Activated naive CD8-positive, alpha-beta T cell treated with anti-CD3 and anti-CD28 coated beads, Interleukin-2, amount 50 U/mL, for 24 hours (primary cell): Measurements from ENCODE around the gene SMCO4.

Source experiments
- ATAC-seq: fragments of 150-1000 bp; cut with Tn5 transposase; one replicate; pipeline ENCODE4 v1.10.0; 2021
- DNase-seq: peaks from one replicate; pipeline ENCODE4 v3.0.0; 2021
- H3K27ac Mint-ChIP-seq: one replicate; pipeline ENCODE4 v1.8.0; 2021; ENCODE audit warnings: mild to moderate bottlenecking, mixed read lengths
- H3K27me3 Mint-ChIP-seq: one replicate; pipeline ENCODE4 v1.8.0; 2021; ENCODE audit warnings: mixed read lengths
- H3K36me3 Mint-ChIP-seq: one replicate; pipeline ENCODE4 v1.8.0; 2021; ENCODE audit warnings: low read depth, mixed read lengths
- H3K4me1 Mint-ChIP-seq: one replicate; pipeline ENCODE4 v1.8.0; 2021; ENCODE audit warnings: mixed read lengths
- H3K4me3 Mint-ChIP-seq: one replicate; pipeline ENCODE4 v1.8.0; 2021; ENCODE audit warnings: mild to moderate bottlenecking, moderate library complexity, mixed read lengths
- H3K9me3 Mint-ChIP-seq: one replicate; pipeline ENCODE4 v1.8.0; 2021; ENCODE audit warnings: mixed read lengths

Gene SMCO4

GRCh38 chr11:93491973-93492372, 51.2 kb downstream of the SMCO4 start:
- no peaks in the 10 kb centered on the region for H3K4me1 Mint-ChIP-seq
- no peak for DNase-seq
- H3K27ac Mint-ChIP-seq, result no peak overlapping the region
- no peaks in the 10 kb centered on the region for H3K36me3 Mint-ChIP-seq
- no peaks in the 10 kb centered on the region for H3K27me3 Mint-ChIP-seq
- H3K9me3 Mint-ChIP-seq, result no peaks in the 10 kb centered on the region
- H3K4me3 Mint-ChIP-seq, result no peak overlapping the region
- no peak for ATAC-seq

- no peaks in the 10 kb centered on the region for H3K36me3 Mint-ChIP-seq
Measured at GRCh38 chr11:93490996-93491618, 52.1 kb downstream of the SMCO4 start.

GRCh38 chr11:93489841-93490240, 53.4 kb downstream of the SMCO4 start:
- DNase-seq (no peak), ATAC-seq (no peak)
- H3K36me3 Mint-ChIP-seq, result no peaks in the 10 kb centered on the region
- no peaks in the 10 kb centered on the region for H3K4me1 Mint-ChIP-seq
- no peaks in the 10 kb centered on the region for H3K9me3 Mint-ChIP-seq
- H3K27me3 Mint-ChIP-seq, result no peaks in the 10 kb centered on the region
- H3K27ac Mint-ChIP-seq, result no peak overlapping the region
- H3K4me3 Mint-ChIP-seq, result no peak overlapping the region

More at GRCh38 chr11:93490996-93491618, 52.1 kb downstream of the SMCO4 start:
- no peak overlapping the region for H3K4me3 Mint-ChIP-seq
- DNase-seq (no peak), ATAC-seq (no peak)
- H3K9me3 Mint-ChIP-seq, result no peaks in the 10 kb centered on the region
- H3K4me1 Mint-ChIP-seq, result no peaks in the 10 kb centered on the region
- no peaks in the 10 kb centered on the region for H3K27me3 Mint-ChIP-seq
- no peak overlapping the region for H3K27ac Mint-ChIP-seq

- no peak for ATAC-seq
- Mint-ChIP-seq H3K36me3 (no peaks in the 10 kb centered on the region), H3K27me3 (no peaks in the 10 kb centered on the region), H3K27ac (no peak overlapping the region), H3K9me3 (no peaks in the 10 kb centered on the region), H3K4me1 (no peaks in the 10 kb centered on the region), H3K4me3 (no peak overlapping the region)
- no peak for DNase-seq
Measured at GRCh38 chr11:93487032-93487483, 56.1 kb downstream of the SMCO4 start.

GRCh38 chr11:93485983-93486382, 57.2 kb downstream of the SMCO4 start:
- Mint-ChIP-seq H3K27me3 (no peaks in the 10 kb centered on the region), H3K27ac (no peak overlapping the region), H3K36me3 (no peaks in the 10 kb centered on the region), H3K9me3 (no peaks in the 10 kb centered on the region), H3K4me3 (no peak overlapping the region), H3K4me1 (no peaks in the 10 kb centered on the region)
- no peak for ATAC-seq
- no peak for DNase-seq

- Mint-ChIP-seq H3K4me1 (no peaks in the 10 kb centered on the region), H3K9me3 (no peaks in the 10 kb centered on the region), H3K27ac (no peak overlapping the region), H3K36me3 (no peaks in the 10 kb centered on the region), H3K27me3 (no peaks in the 10 kb centered on the region), H3K4me3 (no peak overlapping the region)
- ATAC-seq, result no peak
- DNase-seq, result no peak
Measured at GRCh38 chr11:93484716-93485115, 58.5 kb downstream of the SMCO4 start.

GRCh38 chr11:93482556-93482955, 60.6 kb downstream of the SMCO4 start:
- no peak for DNase-seq
- Mint-ChIP-seq H3K27me3 (no peaks in the 10 kb centered on the region), H3K27ac (no peak overlapping the region), H3K36me3 (no peaks in the 10 kb centered on the region), H3K4me3 (no peak overlapping the region), H3K9me3 (no peaks in the 10 kb centered on the region), H3K4me1 (no peaks in the 10 kb centered on the region)
- no peak for ATAC-seq

- DNase-seq (no peak), ATAC-seq (no peak)
- Mint-ChIP-seq H3K4me3 (no peak overlapping the region), H3K36me3 (no peaks in the 10 kb centered on the region), H3K27me3 (no peaks in the 10 kb centered on the region), H3K4me1 (no peaks in the 10 kb centered on the region), H3K27ac (no peak overlapping the region), H3K9me3 (no peaks in the 10 kb centered on the region)
Measured at GRCh38 chr11:93481696-93482095, 61.5 kb downstream of the SMCO4 start.

GRCh38 chr11:93481279-93481678, 61.9 kb downstream of the SMCO4 start:
- Mint-ChIP-seq H3K4me3 (no peak overlapping the region), H3K9me3 (no peaks in the 10 kb centered on the region), H3K27ac (no peak overlapping the region), H3K36me3 (no peaks in the 10 kb centered on the region), H3K27me3 (no peaks in the 10 kb centered on the region), H3K4me1 (no peaks in the 10 kb centered on the region)
- DNase-seq, result no peak
- no peak for ATAC-seq

GRCh38 chr11:93480756-93481155, 62.4 kb downstream of the SMCO4 start:
- ATAC-seq (no peak), DNase-seq (no peak)
- no peaks in the 10 kb centered on the region for H3K36me3 Mint-ChIP-seq
- H3K4me1 Mint-ChIP-seq, result no peaks in the 10 kb centered on the region
- H3K27me3 Mint-ChIP-seq, result no peaks in the 10 kb centered on the region
- no peak overlapping the region for H3K4me3 Mint-ChIP-seq
- no peak overlapping the region for H3K27ac Mint-ChIP-seq
- no peaks in the 10 kb centered on the region for H3K9me3 Mint-ChIP-seq

- H3K4me1 Mint-ChIP-seq, result no peaks in the 10 kb centered on the region
- no peaks in the 10 kb centered on the region for H3K9me3 Mint-ChIP-seq
- DNase-seq, result no peak
- H3K27ac Mint-ChIP-seq, result no peak overlapping the region
- no peak for ATAC-seq
- H3K36me3 Mint-ChIP-seq, result no peaks in the 10 kb centered on the region
- H3K4me3 Mint-ChIP-seq, result no peak overlapping the region
- H3K27me3 Mint-ChIP-seq, result no peaks in the 10 kb centered on the region
Measured at GRCh38 chr11:93480256-93480655, 62.9 kb downstream of the SMCO4 start.

GRCh38 chr11:93478841-93479240, 64.3 kb downstream of the SMCO4 start:
- ATAC-seq (no peak), DNase-seq (no peak)
- no peaks in the 10 kb centered on the region for H3K4me1 Mint-ChIP-seq
- no peaks in the 10 kb centered on the region for H3K9me3 Mint-ChIP-seq
- H3K4me3 Mint-ChIP-seq, result no peak overlapping the region
- H3K27me3 Mint-ChIP-seq, result no peaks in the 10 kb centered on the region
- no peaks in the 10 kb centered on the region for H3K36me3 Mint-ChIP-seq
- H3K27ac Mint-ChIP-seq, result no peak overlapping the region

- Mint-ChIP-seq H3K4me1 (no peaks in the 10 kb centered on the region), H3K27me3 (no peaks in the 10 kb centered on the region), H3K36me3 (no peaks in the 10 kb centered on the region), H3K27ac (no peak overlapping the region), H3K9me3 (no peaks in the 10 kb centered on the region), H3K4me3 (no peak overlapping the region)
- DNase-seq (no peak), ATAC-seq (no peak)
Measured at GRCh38 chr11:93477684-93478234, 65.4 kb downstream of the SMCO4 start.

GRCh38 chr11:93476796-93477195, 66.4 kb downstream of the SMCO4 start:
- no peak overlapping the region for H3K4me3 Mint-ChIP-seq
- H3K27ac Mint-ChIP-seq, result no peak overlapping the region
- H3K4me1 Mint-ChIP-seq, result no peaks in the 10 kb centered on the region
- no peaks in the 10 kb centered on the region for H3K36me3 Mint-ChIP-seq
- H3K9me3 Mint-ChIP-seq, result no peaks in the 10 kb centered on the region
- ATAC-seq (no peak), DNase-seq (no peak)
- peaks cover 2% of the 10 kb centered on the region for H3K27me3 Mint-ChIP-seq

- no peak overlapping the region for H3K27ac Mint-ChIP-seq
- no peaks in the 10 kb centered on the region for H3K4me1 Mint-ChIP-seq
- H3K4me3 Mint-ChIP-seq, result no peak overlapping the region
- H3K36me3 Mint-ChIP-seq, result no peaks in the 10 kb centered on the region
- no peaks in the 10 kb centered on the region for H3K9me3 Mint-ChIP-seq
- no peak for DNase-seq
- H3K27me3 Mint-ChIP-seq, result peaks cover 2% of the 10 kb centered on the region
- no peak for ATAC-seq
Measured at GRCh38 chr11:93474123-93474522, 69.1 kb downstream of the SMCO4 start.

- no peak overlapping the region for H3K4me3 Mint-ChIP-seq
- ATAC-seq (no peak), DNase-seq (no peak)
- H3K27ac Mint-ChIP-seq, result no peak overlapping the region
- peaks cover 2% of the 10 kb centered on the region for H3K27me3 Mint-ChIP-seq
- H3K4me1 Mint-ChIP-seq, result no peaks in the 10 kb centered on the region
- no peaks in the 10 kb centered on the region for H3K9me3 Mint-ChIP-seq
- no peaks in the 10 kb centered on the region for H3K36me3 Mint-ChIP-seq
Measured at GRCh38 chr11:93468290-93468689, 74.9 kb downstream of the SMCO4 start.
